Measurements from ENCODE around the gene LTBP1.
"Not testable (repeated sequence)": the region's sequence is repeated elsewhere in the genome, so short reads cannot be mapped to it uniquely, and the experiment has no call there.

GRCh38 chr2:33057307-33058028, 110.7 kb downstream of the LTBP1 start:
- not testable (repeated sequence) for TF ChIP-seq POLR2A, CTCF, POLR2AphosphoS5 (IDR thresholded peaks at IDR 0.05)

All from suprapubic skin (tissue), 4 donors.